KMS-11 (cell line): ENCODE data around the gene WFIKKN2.

Experiments used
- H2AFZ ChIP-seq: fragments of 200-600 bp; sonication (generic); 2 replicates; pipeline ENCODE4 v1.6.1; 2016; ENCODE audit warnings: antibody characterized with exemption, mixed run types, low read depth
- H3K27ac ChIP-seq: fragments of 200-600 bp; sonication (generic); 2 replicates; pipeline ENCODE4 v1.6.1; 2016; ENCODE audit warnings: mild to moderate bottlenecking, mixed run types
- H3K27me3 ChIP-seq: fragments of 200-600 bp; sonication (generic); 2 replicates; pipeline ENCODE4 v1.6.1; 2017; ENCODE audit warnings: mild to moderate bottlenecking, low read depth, mixed run types, moderate library complexity; ENCODE audit not compliant: insufficient read depth
- H3K36me3 ChIP-seq: fragments of 200-600 bp; sonication (generic); 2 replicates; pipeline ENCODE4 v1.6.1; 2017; ENCODE audit warnings: mild to moderate bottlenecking, mixed run types; ENCODE audit not compliant: insufficient read depth
- H3K4me1 ChIP-seq: fragments of 200-600 bp; sonication (generic); 2 replicates; pipeline ENCODE4 v1.6.1; 2016; ENCODE audit warnings: mild to moderate bottlenecking, low read depth, mixed run types; ENCODE audit not compliant: poor library complexity, severe bottlenecking
- H3K4me2 ChIP-seq: fragments of 200-600 bp; sonication (generic); 2 replicates; pipeline ENCODE4 v1.7.0; 2016; ENCODE audit warnings: mild to moderate bottlenecking, mixed run types
- H3K4me3 ChIP-seq: fragments of 200-600 bp; sonication (generic); IDR thresholded peaks from 2 replicates; pipeline ENCODE4 v1.6.1; 2017; ENCODE audit warnings: low read depth, low read length, mixed read lengths; ENCODE audit not compliant: insufficient read depth
- H3K79me2 ChIP-seq: fragments of 200-600 bp; sonication (generic); 2 replicates; pipeline ENCODE4 v1.6.1; 2016; ENCODE audit warnings: low read depth, mixed run types; ENCODE audit not compliant: insufficient read depth
- H3K9ac ChIP-seq: fragments of 200-600 bp; sonication (generic); 2 replicates; pipeline ENCODE4 v1.6.1; 2016; ENCODE audit warnings: mild to moderate bottlenecking, mixed run types
- H4K20me1 ChIP-seq: fragments of 200-600 bp; sonication (generic); 2 replicates; pipeline ENCODE4 v1.6.1; 2016; ENCODE audit warnings: mild to moderate bottlenecking, mixed run types; ENCODE audit not compliant: insufficient read depth
- CTCF ChIP-seq: fragments of 200-600 bp; sonication (generic); conservative IDR thresholded peaks from 2 replicates; pipeline ENCODE4 v1.6.1; 2017; ENCODE audit warnings: low read depth, mild to moderate bottlenecking, antibody characterized with exemption, low read length, moderate library complexity, mixed read lengths

WFIKKN2 gene

GRCh38 chr17:50792132-50792531, 43.3 kb upstream of the WFIKKN2 start:
- Histone ChIP-seq H3K36me3 (no peaks in the 10 kb centered on the region), H3K4me1 (peaks cover 11% of the 10 kb centered on the region), H4K20me1 (no peaks in the 10 kb centered on the region), H3K27me3 (no peaks in the 10 kb centered on the region), H3K4me3 (no peak overlapping the region), H3K4me2 (no peak overlapping the region), H2AFZ (no peak overlapping the region), H3K79me2 (no peaks in the 10 kb centered on the region), H3K9ac (no peak overlapping the region), H3K27ac (no peak overlapping the region)
- TF ChIP-seq CTCF = no peak

GRCh38 chr17:50793007-50793406, 42.4 kb upstream of the WFIKKN2 start:
- TF ChIP-seq CTCF = no peak
- Histone ChIP-seq H3K36me3 (no peaks in the 10 kb centered on the region), H3K27ac (no peak overlapping the region), H3K27me3 (no peaks in the 10 kb centered on the region), H3K9ac (no peak overlapping the region), H3K4me2 (no peak overlapping the region), H2AFZ (no peak overlapping the region), H3K79me2 (no peaks in the 10 kb centered on the region), H4K20me1 (no peaks in the 10 kb centered on the region), H3K4me1 (peaks cover 3% of the 10 kb centered on the region), H3K4me3 (no peak overlapping the region)

- no peak overlapping the region for H3K4me3 ChIP-seq
- no peaks in the 10 kb centered on the region for H3K36me3 ChIP-seq
- H3K79me2 ChIP-seq = no peaks in the 10 kb centered on the region
- TF ChIP-seq CTCF = no peak
- H3K4me2 ChIP-seq = no peak overlapping the region
- no peak overlapping the region for H3K9ac ChIP-seq
- H3K27ac ChIP-seq = no peak overlapping the region
- no peaks in the 10 kb centered on the region for H4K20me1 ChIP-seq
- H3K4me1 ChIP-seq = no peaks in the 10 kb centered on the region
- H2AFZ ChIP-seq = no peak overlapping the region
- H3K27me3 ChIP-seq = no peaks in the 10 kb centered on the region
Measured at GRCh38 chr17:50794361-50794760, 41.0 kb upstream of the WFIKKN2 start.

- no peak for TF ChIP-seq CTCF
- Histone ChIP-seq H3K4me1 (no peaks in the 10 kb centered on the region), H3K4me2 (no peak overlapping the region), H3K27ac (no peak overlapping the region), H3K27me3 (no peaks in the 10 kb centered on the region), H3K9ac (no peak overlapping the region), H3K79me2 (no peaks in the 10 kb centered on the region), H2AFZ (no peak overlapping the region), H3K36me3 (no peaks in the 10 kb centered on the region), H4K20me1 (no peaks in the 10 kb centered on the region), H3K4me3 (no peak overlapping the region)
Measured at GRCh38 chr17:50797135-50797810, 38.1 kb upstream of the WFIKKN2 start.
